Measurements from ENCODE around the gene ERMAP. TPM values are rescaled to one million over a fixed set of nuclear protein-coding genes. Genes with fewer than 3 reads are reported as not detected.

Gene ERMAP
- total and polyA plus RNA-seq, 10 of the 15 experiments (the other 5 are each of a cell fraction or from before 2014, with no cell fraction given) = 1.4 to 6.8 (median 4.1) TPM

GRCh38 chr1:42887366-42887765, 70.4 kb downstream of the ERMAP start:
- POLR2A ChIA-PET = no interaction called here
- H3K27me3 ChIP-seq (replicated peaks in 1 of 2; ENCODE audit: control insufficient read depth in 2 of 2, insufficient read depth in 2 of 2, low read length in 1 of 2) = no peaks in the 10 kb centered on the region
- no peak for ATAC-seq
- BruUV-seq (replicated peaks) = no TSS peak
- no peaks in the 10 kb centered on the region for H3K4me1 ChIP-seq (ENCODE audit: control insufficient read depth, insufficient read depth, low read length)
- no peak for DNase-seq (ENCODE audit: low read depth, low spot score)
- intact Hi-C loops (cut with micrococcal nuclease; ENCODE audit: unreplicated experiment) (no loop called here), in situ Hi-C loops (cut with MboI) (no loop called here)
- SMC1A ChIA-PET (ENCODE audit: uncharacterized antibody, unreplicated experiment) = no interaction called here
- H2AFZ ChIP-seq (ENCODE audit: control insufficient read depth, low read depth, low read length) = no peak overlapping the region
- no peak for TF ChIP-seq USF1 (IDR thresholded peaks at IDR 0.05; ENCODE audit: borderline replicate concordance, extremely low read length, insufficient read depth, low read depth, low read length)
- no peak for TF ChIP-seq RELA (IDR thresholded peaks at IDR 0.05; ENCODE audit: borderline replicate concordance, partially characterized antibody)
- TF ChIP-seq ZNF622 (IDR thresholded peaks at IDR 0.05) = no peak
- TF ChIP-seq CEBPB (IDR thresholded peaks at IDR 0.05; ENCODE audit: borderline replicate concordance in 1 of 2, low read depth in 2 of 2, low read length in 2 of 2) = no peak
- TF ChIP-seq USF2 (IDR thresholded peaks at IDR 0.05; ENCODE audit: borderline replicate concordance, low read depth, low read length) = no peak
- TF ChIP-seq NFIC (IDR thresholded peaks at IDR 0.05; ENCODE audit: low read depth, low read length) = no peak
- TF ChIP-seq CBX3 (IDR thresholded peaks at IDR 0.05; ENCODE audit: borderline replicate concordance, low read depth) = no peak
- TF ChIP-seq, protein P1, sequence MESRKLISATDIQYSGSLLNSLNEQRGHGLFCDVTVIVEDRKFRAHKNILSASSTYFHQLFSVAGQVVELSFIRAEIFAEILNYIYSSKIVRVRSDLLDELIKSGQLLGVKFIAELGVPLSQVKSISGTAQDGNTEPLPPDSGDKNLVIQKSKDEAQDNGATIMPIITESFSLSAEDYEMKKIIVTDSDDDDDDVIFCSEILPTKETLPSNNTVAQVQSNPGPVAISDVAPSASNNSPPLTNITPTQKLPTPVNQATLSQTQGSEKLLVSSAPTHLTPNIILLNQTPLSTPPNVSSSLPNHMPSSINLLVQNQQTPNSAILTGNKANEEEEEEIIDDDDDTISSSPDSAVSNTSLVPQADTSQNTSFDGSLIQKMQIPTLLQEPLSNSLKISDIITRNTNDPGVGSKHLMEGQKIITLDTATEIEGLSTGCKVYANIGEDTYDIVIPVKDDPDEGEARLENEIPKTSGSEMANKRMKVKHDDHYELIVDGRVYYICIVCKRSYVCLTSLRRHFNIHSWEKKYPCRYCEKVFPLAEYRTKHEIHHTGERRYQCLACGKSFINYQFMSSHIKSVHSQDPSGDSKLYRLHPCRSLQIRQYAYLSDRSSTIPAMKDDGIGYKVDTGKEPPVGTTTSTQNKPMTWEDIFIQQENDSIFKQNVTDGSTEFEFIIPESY (IDR thresholded peaks at IDR 0.05) = no peak
- TF ChIP-seq, protein P2, sequence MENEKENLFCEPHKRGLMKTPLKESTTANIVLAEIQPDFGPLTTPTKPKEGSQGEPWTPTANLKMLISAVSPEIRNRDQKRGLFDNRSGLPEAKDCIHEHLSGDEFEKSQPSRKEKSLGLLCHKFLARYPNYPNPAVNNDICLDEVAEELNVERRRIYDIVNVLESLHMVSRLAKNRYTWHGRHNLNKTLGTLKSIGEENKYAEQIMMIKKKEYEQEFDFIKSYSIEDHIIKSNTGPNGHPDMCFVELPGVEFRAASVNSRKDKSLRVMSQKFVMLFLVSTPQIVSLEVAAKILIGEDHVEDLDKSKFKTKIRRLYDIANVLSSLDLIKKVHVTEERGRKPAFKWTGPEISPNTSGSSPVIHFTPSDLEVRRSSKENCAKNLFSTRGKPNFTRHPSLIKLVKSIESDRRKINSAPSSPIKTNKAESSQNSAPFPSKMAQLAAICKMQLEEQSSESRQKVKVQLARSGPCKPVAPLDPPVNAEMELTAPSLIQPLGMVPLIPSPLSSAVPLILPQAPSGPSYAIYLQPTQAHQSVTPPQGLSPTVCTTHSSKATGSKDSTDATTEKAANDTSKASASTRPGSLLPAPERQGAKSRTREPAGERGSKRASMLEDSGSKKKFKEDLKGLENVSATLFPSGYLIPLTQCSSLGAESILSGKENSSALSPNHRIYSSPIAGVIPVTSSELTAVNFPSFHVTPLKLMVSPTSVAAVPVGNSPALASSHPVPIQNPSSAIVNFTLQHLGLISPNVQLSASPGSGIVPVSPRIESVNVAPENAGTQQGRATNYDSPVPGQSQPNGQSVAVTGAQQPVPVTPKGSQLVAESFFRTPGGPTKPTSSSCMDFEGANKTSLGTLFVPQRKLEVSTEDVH (IDR thresholded peaks at IDR 0.05; ENCODE audit: low read depth, partially characterized antibody) = no peak
- TF ChIP-seq, protein P3, sequence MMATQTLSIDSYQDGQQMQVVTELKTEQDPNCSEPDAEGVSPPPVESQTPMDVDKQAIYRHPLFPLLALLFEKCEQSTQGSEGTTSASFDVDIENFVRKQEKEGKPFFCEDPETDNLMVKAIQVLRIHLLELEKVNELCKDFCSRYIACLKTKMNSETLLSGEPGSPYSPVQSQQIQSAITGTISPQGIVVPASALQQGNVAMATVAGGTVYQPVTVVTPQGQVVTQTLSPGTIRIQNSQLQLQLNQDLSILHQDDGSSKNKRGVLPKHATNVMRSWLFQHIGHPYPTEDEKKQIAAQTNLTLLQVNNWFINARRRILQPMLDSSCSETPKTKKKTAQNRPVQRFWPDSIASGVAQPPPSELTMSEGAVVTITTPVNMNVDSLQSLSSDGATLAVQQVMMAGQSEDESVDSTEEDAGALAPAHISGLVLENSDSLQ (IDR thresholded peaks at IDR 0.05) = no peak
- no peak for FAIRE-seq
- H3K4me3 ChIP-seq = no peak overlapping the region
- H3K36me3 ChIP-seq (ENCODE audit: control insufficient read depth in 2 of 2, insufficient read depth in 2 of 2, low read length in 1 of 2) = no peaks in the 10 kb centered on the region
- CTCF ChIA-PET = no interaction called here
- 55% methylated on average over 20 of the region's 20 CpGs for WGBS (ENCODE audit: insufficient coverage, insufficient replicate concordance, low lambda C conversion rate, missing lambda C conversion rate)
- no peaks in the 10 kb centered on the region for H3K79me2 ChIP-seq (ENCODE audit: control insufficient read depth, insufficient read depth, low read length)
- RAD21 ChIA-PET (ENCODE audit: unreplicated experiment) = no interaction called here
- no peaks in the 10 kb centered on the region for H3K9me3 ChIP-seq (replicated peaks; ENCODE audit: control insufficient read depth, insufficient read depth, low read length)
- no peak overlapping the region for H3K9ac ChIP-seq (ENCODE audit: control insufficient read depth, insufficient read depth, low read length)
- no peak overlapping the region for H3K4me2 ChIP-seq (ENCODE audit: control insufficient read depth, insufficient read depth)
- H4K20me1 ChIP-seq (ENCODE audit: control insufficient read depth, insufficient read depth) = no peaks in the 10 kb centered on the region
- no peak overlapping the region for H3K27ac ChIP-seq (ENCODE audit: control insufficient read depth, insufficient read depth)
